RWPE2 (cell line): ENCODE data around the gene HDAC9.

Experiments
- ATAC-seq: fragments of 200-7000 bp; cut with Tn5 transposase; 3 replicates; pipeline ENCODE4 v1.9.1; 2021; ENCODE audit warnings: low read depth
- DNase-seq: peaks from one replicate; pipeline ENCODE4 v3.0.0-alpha.2; 2020; ENCODE audit warnings: low spot score
- H3K27ac ChIP-seq: fragments of 450-650 bp; 2 replicates; pipeline ENCODE4 v1.5.1; 2017; ENCODE audit warnings: mild to moderate bottlenecking; ENCODE audit not compliant: poor library complexity, severe bottlenecking
- H3K27me3 ChIP-seq: fragments of 250-450 bp; sonication (Bioruptor Pico); 2 replicates; pipeline ENCODE4 v1.5.1; 2021; ENCODE audit warnings: mild to moderate bottlenecking, moderate library complexity; ENCODE audit not compliant: insufficient read depth, poor library complexity, severe bottlenecking
- H3K36me3 ChIP-seq: fragments of 250-450 bp; sonication (Bioruptor Pico); 2 replicates; pipeline ENCODE4 v1.5.1; 2020; ENCODE audit warnings: low read depth, mild to moderate bottlenecking, moderate library complexity
- H3K4me1 ChIP-seq: fragments of 250-450 bp; sonication (Bioruptor Pico); 2 replicates; pipeline ENCODE4 v1.5.1; 2021; ENCODE audit warnings: mild to moderate bottlenecking, moderate library complexity; ENCODE audit not compliant: insufficient read depth, poor library complexity, severe bottlenecking
- H3K4me3 ChIP-seq: fragments of 250-450 bp; sonication (Bioruptor Pico); 2 replicates; pipeline ENCODE4 v1.5.1; 2021; ENCODE audit warnings: mild to moderate bottlenecking, moderate library complexity; ENCODE audit not compliant: severe bottlenecking
- H3K9me3 ChIP-seq: fragments of 250-450 bp; sonication (Bioruptor Pico); 2 replicates; pipeline ENCODE4 v1.5.1; 2021; ENCODE audit warnings: mild to moderate bottlenecking, moderate library complexity; ENCODE audit not compliant: severe bottlenecking
- TF ChIP-seq, protein P1 (sequence below): fragments of 450-650 bp; IDR thresholded peaks from one replicate; pipeline ENCODE4 v1.5.1; 2017; ENCODE audit warnings: mild to moderate bottlenecking, moderate library complexity; ENCODE audit not compliant: poor library complexity, severe bottlenecking

HDAC9 gene

GRCh38 chr7:18565337-18565736, 69.8 kb downstream of the HDAC9 start:
- Histone ChIP-seq H3K9me3 (no peaks in the 10 kb centered on the region), H3K4me3 (no peak overlapping the region), H3K4me1 (no peaks in the 10 kb centered on the region), H3K27me3 (no peaks in the 10 kb centered on the region), H3K27ac (no peak overlapping the region), H3K36me3 (no peaks in the 10 kb centered on the region)
- ATAC-seq, result no peak
- TF ChIP-seq, protein P1, sequence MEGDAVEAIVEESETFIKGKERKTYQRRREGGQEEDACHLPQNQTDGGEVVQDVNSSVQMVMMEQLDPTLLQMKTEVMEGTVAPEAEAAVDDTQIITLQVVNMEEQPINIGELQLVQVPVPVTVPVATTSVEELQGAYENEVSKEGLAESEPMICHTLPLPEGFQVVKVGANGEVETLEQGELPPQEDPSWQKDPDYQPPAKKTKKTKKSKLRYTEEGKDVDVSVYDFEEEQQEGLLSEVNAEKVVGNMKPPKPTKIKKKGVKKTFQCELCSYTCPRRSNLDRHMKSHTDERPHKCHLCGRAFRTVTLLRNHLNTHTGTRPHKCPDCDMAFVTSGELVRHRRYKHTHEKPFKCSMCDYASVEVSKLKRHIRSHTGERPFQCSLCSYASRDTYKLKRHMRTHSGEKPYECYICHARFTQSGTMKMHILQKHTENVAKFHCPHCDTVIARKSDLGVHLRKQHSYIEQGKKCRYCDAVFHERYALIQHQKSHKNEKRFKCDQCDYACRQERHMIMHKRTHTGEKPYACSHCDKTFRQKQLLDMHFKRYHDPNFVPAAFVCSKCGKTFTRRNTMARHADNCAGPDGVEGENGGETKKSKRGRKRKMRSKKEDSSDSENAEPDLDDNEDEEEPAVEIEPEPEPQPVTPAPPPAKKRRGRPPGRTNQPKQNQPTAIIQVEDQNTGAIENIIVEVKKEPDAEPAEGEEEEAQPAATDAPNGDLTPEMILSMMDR, result no peak
- DNase-seq, result no peak

DNA sequence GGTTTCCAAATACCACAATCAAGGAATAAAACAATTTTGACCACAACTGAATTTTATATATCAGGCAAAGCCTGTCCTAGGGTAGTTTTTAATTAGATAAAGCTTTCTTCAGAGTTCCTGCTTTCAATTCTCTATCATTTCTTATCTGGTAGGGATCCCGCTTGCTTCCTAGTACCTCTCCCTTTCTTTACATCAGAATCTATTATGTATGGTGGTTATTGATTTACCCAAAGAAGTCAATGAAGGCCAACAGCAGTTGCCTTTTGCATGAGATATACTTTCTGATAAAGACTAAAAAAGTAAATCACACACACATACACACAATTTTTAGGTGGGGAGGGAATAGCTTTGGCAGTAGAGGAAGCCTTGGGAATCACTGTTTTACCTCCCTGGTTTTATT, 70.7 kb downstream of the HDAC9 start:
- Histone ChIP-seq H3K4me3 (no peak overlapping the region), H3K27me3 (no peaks in the 10 kb centered on the region), H3K9me3 (no peaks in the 10 kb centered on the region), H3K27ac (no peak overlapping the region), H3K36me3 (no peaks in the 10 kb centered on the region), H3K4me1 (no peaks in the 10 kb centered on the region)
- ATAC-seq (no peak), DNase-seq (no peak)
- TF ChIP-seq, protein P1, result no peak

DNA sequence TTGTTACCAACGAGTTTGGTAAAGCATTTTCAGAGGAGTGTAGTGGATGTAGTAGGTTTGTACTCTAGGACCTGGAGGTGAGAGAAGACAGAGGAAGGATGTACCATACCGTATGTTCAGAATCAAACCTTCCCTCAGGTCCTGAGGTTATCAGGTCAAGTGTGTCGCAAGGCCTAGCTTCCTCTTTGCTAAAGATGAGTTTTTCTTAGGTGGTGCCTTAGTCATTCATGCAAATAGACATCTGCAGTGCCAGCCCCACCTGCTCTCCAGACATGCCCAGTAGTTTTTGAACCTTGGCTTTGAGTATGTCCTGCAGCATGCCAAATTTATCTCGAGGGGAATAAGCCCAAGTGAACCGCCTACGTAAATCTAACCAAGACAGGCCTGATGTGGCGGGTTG, 71.3 kb downstream of the HDAC9 start:
- ATAC-seq (no peak), DNase-seq (no peak)
- TF ChIP-seq, protein P1, result no peak
- Histone ChIP-seq H3K27ac (no peak overlapping the region), H3K9me3 (no peaks in the 10 kb centered on the region), H3K36me3 (no peaks in the 10 kb centered on the region), H3K4me1 (no peaks in the 10 kb centered on the region), H3K27me3 (no peaks in the 10 kb centered on the region), H3K4me3 (no peak overlapping the region)

DNA sequence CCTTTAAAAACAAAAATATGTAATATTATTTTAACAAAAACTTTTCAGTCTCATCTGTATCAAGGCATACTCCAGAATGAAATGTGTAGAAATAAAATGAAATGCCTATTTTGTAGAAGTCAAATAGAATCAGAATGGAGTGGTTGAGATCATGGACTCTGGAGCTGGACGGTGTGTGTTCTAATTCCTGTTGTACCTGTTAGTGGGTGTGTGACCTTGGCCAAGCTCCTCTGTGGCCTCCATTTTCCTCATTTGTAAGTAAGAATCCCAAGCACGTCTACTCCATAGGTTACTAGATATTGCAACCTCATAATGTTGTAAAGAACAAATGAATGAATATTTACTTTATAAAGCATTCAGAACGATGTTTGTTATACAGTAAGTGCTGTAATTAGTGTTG, 74.9 kb downstream of the HDAC9 start:
- Histone ChIP-seq H3K4me1 (no peaks in the 10 kb centered on the region), H3K27me3 (no peaks in the 10 kb centered on the region), H3K9me3 (no peaks in the 10 kb centered on the region), H3K36me3 (no peaks in the 10 kb centered on the region), H3K4me3 (no peak overlapping the region), H3K27ac (no peak overlapping the region)
- DNase-seq (no peak), ATAC-seq (no peak)
- TF ChIP-seq, protein P1, result no peak

DNA sequence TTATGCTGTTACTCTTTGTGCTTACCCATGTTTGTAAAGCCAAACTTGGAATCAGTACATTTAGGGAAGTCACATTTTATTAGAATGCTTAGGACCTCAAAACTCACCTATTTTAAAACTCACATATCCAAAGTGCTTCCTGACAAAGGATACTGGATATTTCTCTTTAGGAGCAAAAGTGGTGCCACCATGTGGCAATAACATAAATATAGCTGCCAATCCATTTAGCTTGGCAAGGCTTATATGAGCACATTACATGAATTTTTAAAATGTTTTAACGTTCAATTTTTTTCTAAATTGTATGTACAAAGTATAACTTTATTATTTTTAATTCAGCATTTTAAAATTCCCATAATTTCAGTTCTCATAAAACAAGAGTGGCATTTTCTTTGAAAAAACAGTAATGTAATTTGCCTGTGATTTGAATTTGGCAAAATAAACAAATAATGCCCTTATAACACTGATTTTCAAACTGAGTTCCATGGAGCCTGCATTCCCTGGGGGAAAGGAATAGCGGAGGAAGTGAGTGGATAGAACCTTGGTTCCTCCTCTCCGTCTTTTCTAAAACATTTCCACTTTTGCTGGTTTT, 75.4 kb downstream of the HDAC9 start:
- peak; percentile 49; the same call in 1 of the 3 replicates for ATAC-seq
- Histone ChIP-seq H3K27me3 (no peaks in the 10 kb centered on the region), H3K36me3 (no peaks in the 10 kb centered on the region), H3K9me3 (no peaks in the 10 kb centered on the region), H3K27ac (no peak overlapping the region), H3K4me3 (no peak overlapping the region), H3K4me1 (no peaks in the 10 kb centered on the region)
- no peak for DNase-seq
- TF ChIP-seq, protein P1, result peak; percentile 83
